GM12878 (cell line): ENCODE results near the gene NOS3. TPM values are rescaled to one million over a fixed set of nuclear protein-coding genes. Genes with fewer than 3 reads are reported as not detected.

Source experiments
- ATAC-seq: fragments of 200-7000 bp; cut with Tn5 transposase; 3 replicates; pipeline ENCODE4 v1.9.1; 2020; ENCODE audit warnings: mild to moderate bottlenecking, moderate library complexity
- BruUV-seq: library from RNA; stranded (reverse); fragments of 400-500 nt; replicated peaks from 2 replicates; lab custom pipeline; 2021; lab: Mats Ljungman, UMichigan
- CTCF ChIA-PET: fragments of 300-600 bp; sonication (Branson Sonifier 250); formaldehyde crosslinking; extraction: SDS; loops from one replicate; lab custom pipeline; 2021; ENCODE audit warnings: inconsistent platforms; lab: Yijun Ruan, JAX
- POLR2A ChIA-PET: fragments of 350-600 bp; formaldehyde crosslinking; extraction: SDS; loops from one replicate; lab custom pipeline; 2021; ENCODE audit warnings: inconsistent platforms; lab: Charles Lee
- RAD21 ChIA-PET: fragments of 300-600 bp; sonication (Branson Sonifier 250); formaldehyde crosslinking; loops from one replicate; lab custom pipeline; 2023; ENCODE audit warnings: antibody characterized with exemption; ENCODE audit not compliant: unreplicated experiment; lab: Charles Lee
- SMC1A ChIA-PET: fragments of 300-600 bp; sonication (Branson Sonifier 250); formaldehyde crosslinking; loops from one replicate; lab custom pipeline; 2023; ENCODE audit not compliant: unreplicated experiment, uncharacterized antibody; lab: Charles Lee
- DNase-seq: peaks from one replicate; pipeline ENCODE4 v3.0.0-alpha.2; 2011; ENCODE audit warnings: low read depth, low spot score
- FAIRE-seq: peaks from 3 replicates; lab custom pipeline; 2011; peaks lifted over from hg19 to GRCh38; lab: Jason Lieb, UNC
- H2AFZ ChIP-seq: 2 replicates; pipeline ENCODE4 v1.6.0; 2011; ENCODE audit warnings: low read depth, low read length, control low read depth; ENCODE audit not compliant: control insufficient read depth
- H3K27ac ChIP-seq: 2 replicates; pipeline ENCODE4 v1.5.1; 2011; ENCODE audit warnings: control low read depth; ENCODE audit not compliant: control insufficient read depth, insufficient read depth
- H3K27me3 ChIP-seq, 2 experiments: replicated peaks in 1 of 2; 2 replicates each; pipeline versions ENCODE4 v1.6.0 to v1.6.1; 2011; ENCODE audit warnings: low read length in 1 of 2; ENCODE audit not compliant: control insufficient read depth in 2 of 2, insufficient read depth in 2 of 2
- H3K36me3 ChIP-seq, 2 experiments: 2 replicates each; pipeline ENCODE4 v1.5.1; 2011; ENCODE audit warnings: low read length in 1 of 2; ENCODE audit not compliant: control insufficient read depth in 2 of 2, insufficient read depth in 2 of 2
- H3K4me1 ChIP-seq: 2 replicates; pipeline ENCODE4 v1.6.1; 2011; ENCODE audit warnings: mild to moderate bottlenecking, low read length, moderate library complexity, mixed read lengths; ENCODE audit not compliant: control insufficient read depth, insufficient read depth
- H3K4me2 ChIP-seq: 2 replicates; pipeline ENCODE4 v1.6.0; 2011; ENCODE audit warnings: control low read depth; ENCODE audit not compliant: control insufficient read depth, insufficient read depth
- H3K4me3 ChIP-seq: fragments of 200-600 bp; sonication (generic); 2 replicates; pipeline ENCODE4 v1.5.1; 2016
- H3K79me2 ChIP-seq: 2 replicates; pipeline ENCODE4 v1.6.0; 2011; ENCODE audit warnings: low read length; ENCODE audit not compliant: control insufficient read depth, insufficient read depth
- H3K9ac ChIP-seq: 2 replicates; pipeline ENCODE4 v1.8.0; 2011; ENCODE audit warnings: low read length, control low read depth, mixed read lengths; ENCODE audit not compliant: control insufficient read depth, insufficient read depth
- H3K9me3 ChIP-seq: replicated peaks from 3 replicates; pipeline ENCODE4 v1.5.1; 2011; ENCODE audit warnings: mild to moderate bottlenecking, low read length; ENCODE audit not compliant: control insufficient read depth, insufficient read depth
- H4K20me1 ChIP-seq: 2 replicates; pipeline ENCODE4 v1.6.0; 2011; ENCODE audit not compliant: control insufficient read depth, insufficient read depth
- BRCA1 ChIP-seq: IDR thresholded peaks from 2 replicates; pipeline ENCODE4 v1.6.1; 2011; ENCODE audit warnings: low read depth, low read length, improper control_type of control experiment
- CHD1 ChIP-seq: IDR thresholded peaks from 2 replicates; pipeline ENCODE4 v1.6.1; 2012; ENCODE audit warnings: low read depth, low read length, improper control_type of control experiment
- IKZF1 ChIP-seq: fragments of 450-650 bp; conservative IDR thresholded peaks from 2 replicates; pipeline ENCODE4 v1.6.1; 2017; ENCODE audit warnings: antibody characterized with exemption, mild to moderate bottlenecking
- IRF5 ChIP-seq: fragments of 450-650 bp; IDR thresholded peaks from 2 replicates; pipeline ENCODE4 v1.6.1; 2017; ENCODE audit warnings: borderline replicate concordance
- MYC ChIP-seq: IDR thresholded peaks from 2 replicates; pipeline ENCODE4 v1.6.1; 2011; ENCODE audit warnings: mild to moderate bottlenecking, low read length, moderate library complexity, inconsistent platforms; ENCODE audit not compliant: insufficient read depth, insufficient replicate concordance, insufficient read length, severe bottlenecking
- REST ChIP-seq: IDR thresholded peaks from 2 replicates; pipeline ENCODE4 v1.6.1; 2012; ENCODE audit warnings: mild to moderate bottlenecking, low read depth, low read length
- SIN3A ChIP-seq: IDR thresholded peaks from 2 replicates; pipeline ENCODE4 v1.6.1; 2012; ENCODE audit warnings: low read depth, low read length, improper control_type of control experiment
- SMAD5 ChIP-seq: IDR thresholded peaks from 2 replicates; pipeline ENCODE4 v1.6.1; 2016; ENCODE audit warnings: antibody characterized with exemption, low read depth
- TCF12 ChIP-seq: IDR thresholded peaks from 2 replicates; pipeline ENCODE4 v1.6.1; 2011; ENCODE audit warnings: low read depth, mild to moderate bottlenecking, low read length
- WGBS: methylation state at CpG from one replicate; pipeline ENCODE4 v1.1.6; 2016; ENCODE audit warnings: low lambda C conversion rate; ENCODE audit not compliant: insufficient replicate concordance, insufficient coverage; ENCODE audit errors: missing lambda C conversion rate; 5-methylcytosine and 5-hydroxymethylcytosine counted together
- in situ Hi-C: fragments of 300-500 bp; cut with MboI; formaldehyde crosslinking; loops from 9 replicates; pipeline ENCODE4 v1.14.3; 2018; ENCODE audit warnings: mixed read lengths
- intact Hi-C: fragments of 100-400 bp; cut with micrococcal nuclease; formaldehyde crosslinking; loops from one replicate; pipeline ENCODE4 v1.14.2; 2022; ENCODE audit not compliant: unreplicated experiment
- polyA plus RNA-seq, 11 experiments: library from polyadenylated mRNA; depleted of rRNA in 4 of 11; unstranded in 6 of 11; stranded (reverse) in 5 of 11; fragments of >200 nt; fragmentation: Nextera tagmentation in 4 of 11; fragmentation: Illumina TruSeq in 1 of 11; extraction: Ambion mirVana in 4 of 11; extraction: Trizol in 1 of 11; gene quantifications; 1 replicate in 1 of 11; 2 replicates in 10 of 11; pipeline versions ENCODE4 v1.2.1 to v1.2.3, GENCODE V29; 2011 to 2016; ENCODE audit warnings: inconsistent platforms in 2 of 11, missing spikeins in 2 of 11, low read depth in 1 of 11
- total RNA-seq, 4 experiments: library from RNA; depleted of rRNA in 3 of 4; stranded (reverse); fragments of >200 nt in 3 of 4; fragmentation: Illumina TruSeq in 1 of 4; extraction: Trizol in 1 of 4; gene quantifications; 2 replicates each; pipeline versions ENCODE4 v1.2.1 to v1.2.3, GENCODE V29; 2013 to 2021

Gene NOS3
- total and polyA plus RNA-seq, 10 of the 15 experiments (the other 5 are each of a cell fraction or from before 2014, with no cell fraction given): 0.06 to 0.92 (median 0.30) TPM; not detected in 3

GRCh38 chr7:151017370-151017952 is 26.6 kb downstream of the NOS3 start:
- no peak overlapping the region for H3K9ac ChIP-seq
- no peak overlapping the region for H3K27ac ChIP-seq
- ChIA-PET RAD21 (no interaction called here), SMC1A (interaction anchor here (1.0 to 1.4 kb wide), 2 partner anchors 11 to 139 kb away, joined by 3 read pairs; partner anchors contain the start of gene ABCB8), POLR2A (no interaction called here), CTCF (interaction anchor here (1.1 to 2.4 kb wide), 8 partner anchors 9 to 55 kb away, joined by 3 to 14 read pairs (median 5); partner anchors contain the start of gene ABCB8)
- no peaks in the 10 kb centered on the region for H4K20me1 ChIP-seq
- H3K36me3 ChIP-seq: no peaks in the 10 kb centered on the region
- 24% methylated on average over 13 of the region's 13 CpGs for WGBS
- in situ Hi-C loops (no loop called here), intact Hi-C loops (no loop called here)
- no TSS peak for BruUV-seq
- no peaks in the 10 kb centered on the region for H3K9me3 ChIP-seq
- TF ChIP-seq BRCA1 (no peak), TCF12 (no peak), SIN3A (no peak), IKZF1 (no peak), CHD1 (no peak), REST (no peak), MYC (no peak), SMAD5 (no peak), IRF5 (no peak)
- no peak overlapping the region for H3K4me3 ChIP-seq
- peaks cover 9% of the 10 kb centered on the region for H3K4me1 ChIP-seq
- ATAC-seq (no peak), FAIRE-seq (no peak), DNase-seq (no peak)
- H3K27me3 ChIP-seq: peaks cover 8 to 10% of the 10 kb centered on the region in 2 experiments; a peak in 3 of 4 replicates
- H3K4me2 ChIP-seq: no peak overlapping the region
- no peak overlapping the region for H2AFZ ChIP-seq
- no peaks in the 10 kb centered on the region for H3K79me2 ChIP-seq
